Measurements from ENCODE around the gene NEXN.

The NEXN gene

DNA sequence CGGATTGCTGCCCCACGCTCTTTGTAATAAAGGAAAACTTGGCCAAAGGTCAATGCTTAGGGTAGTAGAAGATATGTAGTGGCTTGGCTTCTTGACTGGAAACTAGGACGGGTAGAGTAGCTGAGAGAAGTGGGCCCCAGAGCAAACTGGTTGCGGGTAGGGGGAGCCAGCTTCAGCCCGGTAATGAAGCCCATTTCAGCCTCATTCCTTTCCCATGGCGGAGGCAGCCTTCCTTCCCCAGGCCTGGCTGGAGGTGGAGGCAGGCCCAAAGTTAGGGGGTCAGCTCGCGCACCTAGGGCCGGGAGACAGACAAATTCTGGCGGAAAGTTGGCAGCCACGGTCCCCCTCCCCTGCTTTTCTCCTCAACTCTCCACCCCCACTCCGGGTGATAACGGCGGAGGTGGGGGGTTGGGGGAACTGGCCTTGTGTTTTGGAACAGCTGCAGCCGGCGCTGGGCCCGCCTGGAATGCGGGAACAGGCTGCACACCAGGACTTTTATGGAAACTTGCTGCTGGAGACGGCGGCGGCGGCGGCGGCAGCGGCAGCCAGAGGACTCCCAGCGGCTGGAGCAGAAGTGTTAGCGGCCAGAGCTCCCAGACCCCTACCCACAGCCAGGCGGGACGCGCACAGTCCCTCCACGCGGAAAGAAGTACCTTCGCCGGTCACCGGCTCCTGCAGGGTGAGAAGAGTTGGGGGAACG is at the start of gene NEXN:
TSS of gene NEXN (plus strand) at position 544 of the 700 bp plus-strand sequence. CDS start 27,483 bp downstream, outside the sequence.
- DNase-seq (ENCODE audit: low read depth in 3 of 3), result no peak

DNA sequence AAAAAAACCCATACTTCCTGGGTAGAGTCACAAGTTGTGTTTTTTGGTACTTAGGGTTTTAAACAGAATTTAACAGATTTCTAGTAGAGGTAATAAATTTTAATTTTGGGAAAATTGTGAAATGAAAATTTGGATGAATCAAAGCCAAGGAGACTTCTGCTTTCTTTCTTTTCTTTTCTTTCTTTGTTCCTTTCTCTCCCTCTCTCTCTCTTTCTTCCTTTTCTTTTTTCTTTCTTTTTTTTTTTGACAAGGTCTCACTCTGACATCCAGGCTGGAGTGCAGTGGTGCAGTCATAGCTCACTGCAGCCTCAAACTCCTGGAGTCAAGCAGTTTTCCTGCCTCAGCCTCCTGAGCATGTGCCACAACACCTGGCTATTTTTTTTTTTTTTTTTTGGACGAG is 46.9 kb upstream of the NEXN start:
- no peak for DNase-seq (ENCODE audit: low read depth in 3 of 3)

GRCh38 chr1:77845951-77846350 is 42.5 kb upstream of the NEXN start:
- no peak for DNase-seq (ENCODE audit: low read depth in 3 of 3)

GRCh38 chr1:77846966-77847365 is 41.5 kb upstream of the NEXN start:
- DNase-seq (ENCODE audit: low read depth in 3 of 3), result no peak

DNA sequence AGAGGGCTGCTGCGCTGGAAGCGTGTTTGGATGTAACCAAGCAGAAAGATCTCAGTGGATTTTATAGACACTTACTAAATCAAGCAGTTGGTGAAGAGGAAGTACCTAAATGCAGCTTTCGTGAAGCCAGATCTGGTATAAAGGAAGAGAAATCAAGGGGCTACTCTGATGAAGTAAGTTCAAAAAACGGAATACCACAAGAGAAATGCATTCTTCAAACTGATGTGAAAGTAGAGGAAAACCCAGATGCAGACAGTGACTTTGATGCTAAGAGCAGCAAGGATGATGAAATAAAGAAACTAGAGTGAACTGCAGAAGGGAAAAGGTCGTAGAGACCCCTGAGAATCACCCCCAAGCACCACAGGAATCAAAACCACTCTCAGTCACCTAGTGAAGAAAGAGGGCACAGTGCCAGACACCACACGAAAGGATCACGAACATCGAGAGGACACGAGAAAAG is 40.8 kb upstream of the NEXN start:
- no peak for DNase-seq (ENCODE audit: low read depth in 3 of 3)

DNA sequence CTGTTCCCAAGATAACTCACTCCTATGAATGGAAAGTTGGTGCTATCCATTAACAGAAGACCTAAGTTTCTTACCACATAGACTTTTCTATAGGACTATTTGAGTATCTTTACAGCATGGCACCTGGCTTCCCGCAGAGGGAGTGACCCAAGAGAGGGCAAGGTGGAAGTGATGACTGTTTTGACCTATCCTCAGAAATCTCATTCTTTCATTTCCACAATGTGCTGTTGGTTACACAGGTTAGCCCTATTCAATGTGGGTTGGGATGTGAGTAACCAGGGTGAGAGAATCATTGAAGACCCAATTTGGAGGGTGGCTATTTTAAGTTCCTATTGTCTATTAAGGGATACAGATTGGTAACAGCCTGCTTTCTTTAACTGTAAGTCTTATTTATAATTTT is 38.3 kb upstream of the NEXN start:
- no peak for DNase-seq (ENCODE audit: low read depth in 3 of 3)

DNA sequence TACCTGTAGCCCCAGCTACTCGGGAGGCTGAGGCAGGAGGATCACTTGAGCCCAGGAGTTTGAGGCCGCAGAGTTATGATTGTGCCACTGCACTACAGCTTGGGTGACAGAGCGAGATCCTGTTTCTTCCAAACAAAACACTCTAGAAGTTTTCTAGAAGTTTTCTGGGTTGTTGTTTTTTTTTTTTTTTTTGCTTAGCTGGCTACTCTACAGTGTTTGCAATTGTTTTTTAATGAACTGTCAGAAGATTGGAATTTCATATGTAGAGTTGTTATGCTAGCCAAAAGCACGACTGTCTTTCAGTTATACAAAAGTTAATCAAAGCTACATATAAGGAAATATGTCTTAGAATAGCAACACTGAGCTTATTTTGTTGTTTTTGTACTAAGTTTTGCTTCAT is 30.9 kb upstream of the NEXN start:
- DNase-seq (ENCODE audit: low read depth in 3 of 3), result no peak

DNA sequence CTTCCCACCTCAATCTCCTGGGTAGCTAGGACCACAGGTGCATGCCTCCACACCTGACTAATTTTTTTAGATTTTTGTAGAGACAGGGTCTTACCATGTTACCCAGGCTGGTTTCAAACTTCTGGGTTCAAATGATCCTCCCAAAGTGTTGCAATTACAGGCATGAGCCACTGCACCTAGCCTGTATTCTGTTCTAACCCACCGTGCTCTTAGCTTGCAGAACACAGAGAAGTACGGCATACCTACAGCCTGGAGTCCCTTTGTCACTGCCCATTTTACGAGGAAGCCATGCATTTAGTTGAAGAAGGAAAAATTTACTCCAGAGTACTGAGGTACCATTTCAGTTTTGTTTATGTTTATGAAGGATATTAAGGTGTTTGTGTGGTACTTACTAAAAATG is 29.7 kb upstream of the NEXN start:
- DNase-seq (ENCODE audit: low read depth in 3 of 3), result no peak

DNA sequence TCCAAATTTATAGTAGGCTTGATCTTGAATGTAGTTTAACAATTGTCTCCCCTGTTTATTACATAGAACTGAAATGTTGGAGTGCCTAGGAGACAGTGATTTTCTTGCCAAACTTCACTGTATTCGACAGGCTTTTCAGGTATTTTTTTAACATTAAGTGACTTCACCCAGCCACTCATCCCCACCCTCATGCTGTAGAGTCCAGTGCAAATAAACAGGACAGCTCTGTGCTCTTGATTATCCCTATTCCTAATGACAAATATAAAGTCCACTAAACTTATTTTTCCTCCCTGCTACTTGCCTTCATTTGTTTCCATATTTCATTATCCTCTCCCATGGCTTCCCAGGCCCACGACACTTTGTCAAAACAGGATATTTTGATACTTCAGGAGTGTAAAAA is 29.2 kb upstream of the NEXN start:
- DNase-seq (ENCODE audit: low read depth in 3 of 3), result no peak

- no peak for DNase-seq (ENCODE audit: low read depth in 3 of 3)
Measured at GRCh38 chr1:77866296-77866695, 22.1 kb upstream of the NEXN start.

GRCh38 chr1:77872645-77873044 is 15.8 kb upstream of the NEXN start:
- DNase-seq (ENCODE audit: low read depth in 3 of 3), result no peak

- no peak for DNase-seq (ENCODE audit: low read depth in 3 of 3)
Measured at GRCh38 chr1:77873461-77873860, 15.0 kb upstream of the NEXN start.

DNA sequence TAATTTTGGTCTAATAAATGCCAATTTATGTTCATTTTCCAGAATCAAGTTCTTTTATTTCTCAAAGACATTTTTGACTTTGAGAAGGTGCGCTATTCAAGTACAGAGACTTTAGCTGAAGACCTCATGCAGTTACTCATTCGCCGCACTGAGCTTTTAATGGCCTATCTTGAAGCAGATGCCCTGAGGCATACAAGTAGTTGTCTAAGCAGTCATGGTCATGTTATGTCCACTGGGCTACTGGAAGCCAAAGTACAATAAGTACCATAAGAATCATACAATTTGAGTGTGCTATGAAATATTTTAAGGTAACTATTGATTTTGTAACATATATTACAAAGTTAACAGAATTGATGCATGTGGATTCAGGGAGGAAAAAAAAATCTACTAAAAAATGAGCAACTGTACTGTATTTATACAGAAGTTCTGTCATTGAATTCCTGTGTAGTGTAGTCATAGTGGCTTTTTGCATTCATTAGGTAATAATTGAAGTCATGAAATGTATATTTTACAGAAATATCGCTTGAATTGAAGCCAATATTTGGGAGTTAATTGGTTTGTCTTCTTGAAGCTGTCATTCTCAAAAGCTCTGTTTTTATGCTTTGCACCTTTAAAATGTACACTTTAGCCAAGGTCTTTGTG is 13.5 kb upstream of the NEXN start:
- no peak for DNase-seq (ENCODE audit: low read depth in 3 of 3)

DNA sequence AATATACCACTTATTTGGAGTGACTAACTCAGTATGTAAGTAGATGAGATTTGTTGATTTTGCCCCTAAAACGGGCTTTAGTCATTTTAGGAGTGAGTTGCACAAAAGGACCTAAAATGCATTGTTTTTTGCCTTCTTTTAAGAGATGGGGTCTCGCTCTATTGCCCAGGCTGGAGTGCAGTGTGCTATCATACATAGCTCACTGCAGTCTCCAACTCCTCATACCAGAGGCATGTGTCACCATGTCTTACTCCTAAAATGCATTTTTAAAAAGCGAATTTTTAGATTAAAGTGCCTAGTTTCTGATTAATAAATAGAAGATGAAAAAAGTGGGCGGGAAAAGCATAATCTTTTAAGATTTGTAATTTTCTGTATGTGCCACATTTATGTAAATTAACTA is 11.5 kb upstream of the NEXN start:
- no peak for DNase-seq (ENCODE audit: low read depth in 3 of 3)

DNA sequence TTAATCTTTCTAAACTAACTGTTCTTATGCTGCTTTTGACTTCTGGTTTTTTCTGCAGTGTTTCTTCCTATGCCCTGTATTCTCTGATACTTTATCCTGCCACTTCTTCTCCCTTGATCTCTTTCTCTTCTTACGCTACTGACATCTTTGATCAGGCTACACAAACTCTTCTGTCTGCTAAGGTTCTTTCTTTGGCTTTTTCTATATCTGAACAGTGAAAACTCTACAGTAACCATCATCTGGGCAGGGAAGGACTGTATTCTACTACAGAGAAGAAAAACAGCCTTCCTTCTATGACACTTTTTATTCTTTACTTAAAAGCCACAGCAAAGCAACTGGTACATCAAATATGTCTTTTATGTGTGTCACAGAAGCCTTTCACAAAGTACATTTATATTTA is 7.4 kb upstream of the NEXN start:
- DNase-seq (ENCODE audit: low read depth in 3 of 3), result no peak

- DNase-seq (ENCODE audit: low read depth in 3 of 3), result no peak
Measured at GRCh38 chr1:77882411-77882810, 6.0 kb upstream of the NEXN start.

DNA sequence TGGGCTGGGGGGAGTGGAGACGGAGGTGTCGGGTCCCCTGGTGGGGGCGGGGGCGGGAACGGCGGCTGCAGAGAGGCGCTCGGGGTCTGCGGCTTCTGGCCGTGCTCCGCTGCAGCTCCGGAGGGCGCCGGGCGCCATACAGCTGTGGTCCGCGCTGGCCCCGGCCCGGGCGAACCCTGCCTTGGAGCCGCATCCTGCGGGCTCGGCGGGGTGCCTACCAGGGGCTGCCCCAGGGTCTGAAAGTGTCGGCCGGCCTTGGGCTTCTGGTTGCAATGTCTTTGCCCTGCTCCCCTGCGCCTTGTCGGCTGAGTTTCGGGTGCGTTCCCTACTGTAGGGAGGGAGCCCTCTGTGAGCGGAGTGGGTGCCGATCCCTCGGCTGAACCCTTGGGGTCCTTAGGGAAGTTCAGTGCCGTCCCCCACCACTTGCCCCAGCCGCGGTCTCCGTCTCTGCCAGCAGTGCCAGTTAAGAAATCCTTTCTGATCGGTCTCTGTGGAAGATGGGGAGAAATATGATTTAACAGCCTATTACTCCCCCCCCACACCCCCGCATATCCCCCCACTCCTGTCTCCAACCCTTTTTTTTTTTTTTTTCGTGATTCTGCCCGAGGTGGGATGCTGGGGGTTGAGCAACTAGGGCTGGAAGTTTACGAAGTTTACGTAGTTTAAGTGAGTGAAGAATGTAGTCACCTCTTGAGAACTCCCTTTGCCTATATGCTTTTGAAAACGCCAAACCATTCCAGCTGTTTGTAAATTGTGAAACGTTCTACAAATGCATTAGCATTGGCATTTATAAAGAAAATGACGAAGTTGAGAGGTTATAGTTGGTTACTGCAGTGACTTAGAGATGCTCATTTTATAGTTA is 588 bp downstream of the NEXN start:
- peak in 1 of 3 experiments; percentile 12 for DNase-seq (ENCODE audit: low read depth in 3 of 3)

GRCh38 chr1:77889671-77890070 is 1.2 kb downstream of the NEXN start:
- DNase-seq (ENCODE audit: low read depth in 3 of 3), result no peak

GRCh38 chr1:77891200-77891599 is 2.8 kb downstream of the NEXN start:
- DNase-seq (ENCODE audit: low read depth in 3 of 3), result no peak

DNA sequence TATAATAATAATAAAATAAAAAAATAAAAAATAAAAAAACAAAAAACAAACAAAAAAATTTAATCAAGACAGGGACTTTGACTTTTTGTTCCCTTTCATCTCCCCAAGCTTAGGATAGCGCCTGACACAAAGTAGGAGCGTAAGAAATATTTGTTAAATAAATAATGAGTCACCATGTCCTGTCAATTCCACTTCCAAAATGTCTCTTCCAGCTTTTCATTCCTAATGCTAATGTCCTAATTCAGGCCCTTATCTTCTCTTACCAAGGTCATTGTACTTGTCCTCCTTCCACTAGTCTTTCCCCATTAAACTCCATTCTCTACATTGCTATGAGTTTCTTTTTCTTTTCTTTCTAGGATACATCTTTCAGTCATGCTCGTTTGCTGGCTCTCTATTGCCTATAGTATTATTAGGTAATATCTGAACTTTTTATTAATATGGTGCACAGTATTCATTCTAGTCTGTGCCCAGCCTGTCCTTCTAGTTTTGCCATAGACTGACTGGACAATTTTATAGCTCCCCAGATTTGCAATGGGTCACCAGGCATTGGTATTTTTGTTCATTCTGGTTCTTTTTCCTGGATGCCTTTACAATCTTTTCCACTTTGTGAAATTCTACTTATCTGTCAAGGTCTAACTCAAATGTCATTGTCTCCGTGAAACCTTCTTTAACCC is 11.4 kb downstream of the NEXN start:
- DNase-seq (ENCODE audit: low read depth in 3 of 3), result no peak

- DNase-seq (ENCODE audit: low read depth in 3 of 3), result no peak
Measured at GRCh38 chr1:77900687-77901293, 12.4 kb downstream of the NEXN start.

- DNase-seq (ENCODE audit: low read depth in 3 of 3), result no peak
Measured at GRCh38 chr1:77905603-77906002, 17.2 kb downstream of the NEXN start.

All from stimulated activated CD4-positive, alpha-beta T cell treated with anti-CD3 and anti-CD28 coated beads, TNF-alpha, amount 100 ng/mL, for 24 hours (primary cell).